Measurements from ENCODE around the gene SLC4A8.
"Not testable (repeated sequence)": the region's sequence is repeated elsewhere in the genome, so short reads cannot be mapped to it uniquely, and the experiment has no call there.

The SLC4A8 gene

DNA sequence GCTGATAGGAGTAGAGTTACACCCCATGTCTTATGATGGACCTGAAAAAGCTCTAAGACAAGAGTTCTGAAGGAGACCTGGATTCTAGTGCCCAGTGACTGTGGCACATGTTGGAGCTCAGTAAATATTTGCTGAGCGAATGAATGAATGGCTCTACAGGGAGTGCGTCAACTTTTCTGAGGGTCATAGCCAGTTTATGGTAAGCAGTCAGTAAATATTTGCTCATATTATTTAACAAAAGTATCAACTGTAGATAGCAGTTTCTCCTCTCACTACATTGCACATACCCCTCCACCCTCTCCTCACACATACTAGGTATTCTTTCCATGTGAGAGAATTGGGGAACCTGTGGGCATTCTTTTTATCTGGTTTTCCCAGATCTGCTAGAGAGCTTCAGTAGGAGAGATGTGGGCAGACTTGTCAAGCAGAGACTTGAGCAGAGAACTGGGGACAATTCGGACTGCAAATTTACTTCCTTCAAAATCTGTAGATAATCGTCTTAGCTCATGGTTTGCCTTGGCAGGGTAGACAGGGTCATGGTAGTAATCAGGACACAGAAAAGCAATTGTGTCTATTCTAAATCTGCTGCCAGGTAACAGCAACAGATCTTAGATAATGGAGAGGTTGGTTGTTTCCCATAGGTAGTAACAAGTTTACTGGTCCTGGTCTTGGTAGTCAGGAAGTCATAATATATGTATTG, 5.7 kb downstream of the SLC4A8 start:
- DNase-seq: no peak

- no peak for DNase-seq
Measured at GRCh38 chr12:51432921-51433320, 8.3 kb downstream of the SLC4A8 start.

- DNase-seq: no peak
Measured at GRCh38 chr12:51434305-51434704, 9.7 kb downstream of the SLC4A8 start.

- no peak for DNase-seq
Measured at GRCh38 chr12:51437431-51437830, 12.8 kb downstream of the SLC4A8 start.

- DNase-seq: no peak
Measured at GRCh38 chr12:51439330-51439729, 14.7 kb downstream of the SLC4A8 start.

DNA sequence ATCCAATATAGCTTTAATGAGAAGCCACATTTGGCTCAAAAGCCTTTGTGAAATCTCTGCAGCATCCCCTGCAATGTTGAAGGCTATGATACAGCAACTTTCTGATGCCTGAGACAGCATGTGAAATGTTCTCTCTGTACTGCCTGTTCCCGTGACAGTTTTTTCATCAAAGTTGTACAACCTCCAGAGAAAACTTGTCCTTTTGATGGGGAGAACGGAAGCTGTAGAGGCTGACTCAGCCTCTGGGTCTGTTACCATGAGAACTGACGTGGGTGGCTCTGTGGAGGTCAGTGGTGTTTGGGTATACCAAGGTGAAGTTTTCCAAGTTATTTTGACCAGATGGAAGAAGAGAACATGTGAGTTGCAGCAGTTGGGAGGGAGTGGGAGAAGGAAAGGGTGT, 17.0 kb downstream of the SLC4A8 start:
- no peak for DNase-seq

DNA sequence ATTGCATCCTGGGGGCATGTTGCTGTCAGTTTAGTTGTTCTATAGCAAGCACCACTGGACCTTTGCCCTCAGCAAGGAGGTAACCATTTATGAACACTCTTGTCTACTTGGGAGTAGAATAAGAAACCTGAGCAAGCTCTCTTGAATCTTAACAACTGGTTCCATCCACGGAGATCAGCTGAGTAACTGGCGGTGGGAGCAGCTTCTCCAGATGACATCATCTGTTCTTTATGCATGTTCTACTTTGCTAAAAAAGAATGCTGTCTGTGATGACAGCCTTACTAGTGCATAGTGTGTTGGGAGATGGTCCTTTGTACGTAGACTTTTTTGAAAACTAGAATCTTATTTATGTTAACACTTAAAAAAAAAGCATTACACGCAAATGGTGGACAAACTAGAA, 17.7 kb downstream of the SLC4A8 start:
- DNase-seq: no peak

- DNase-seq: no peak
Measured at GRCh38 chr12:51443573-51443972, 18.9 kb downstream of the SLC4A8 start.

DNA sequence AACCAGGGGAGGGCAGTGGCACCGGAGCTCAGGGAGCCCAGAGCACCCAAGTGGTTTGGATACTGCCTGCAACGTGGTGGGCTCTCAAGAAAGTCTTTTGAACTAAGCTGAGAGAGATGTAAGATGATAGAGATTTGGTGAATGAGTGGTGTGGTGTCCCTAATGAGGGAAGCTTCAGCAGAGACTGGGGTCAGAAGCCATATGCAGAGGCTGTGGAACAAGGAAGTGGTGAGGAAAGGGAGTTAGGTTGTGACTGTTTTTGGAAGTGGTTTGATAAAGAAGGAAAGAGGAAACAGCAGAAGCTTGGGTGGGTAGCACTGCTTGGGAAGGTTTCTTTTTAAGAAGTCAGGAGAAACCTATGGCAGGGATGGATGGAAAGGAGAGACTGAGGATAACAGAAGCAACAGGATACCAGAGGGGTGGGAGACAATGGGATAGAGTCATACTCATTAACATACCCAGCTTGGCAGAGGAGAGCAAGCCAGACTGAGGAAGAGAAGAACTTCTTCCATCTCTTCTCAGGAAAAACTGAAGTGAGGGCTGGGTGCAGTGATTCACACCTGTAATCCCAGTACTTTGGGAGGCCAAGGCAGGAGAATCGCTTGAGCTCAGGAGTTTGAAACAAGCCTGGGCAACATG, 24.1 kb downstream of the SLC4A8 start:
- DNase-seq: no peak

- no peak for DNase-seq
Measured at GRCh38 chr12:51449580-51450246, 25.1 kb downstream of the SLC4A8 start.

GRCh38 chr12:51450333-51450732, 25.7 kb downstream of the SLC4A8 start:
- DNase-seq: no peak

- no peak for DNase-seq
Measured at GRCh38 chr12:51450806-51451205, 26.2 kb downstream of the SLC4A8 start.

DNA sequence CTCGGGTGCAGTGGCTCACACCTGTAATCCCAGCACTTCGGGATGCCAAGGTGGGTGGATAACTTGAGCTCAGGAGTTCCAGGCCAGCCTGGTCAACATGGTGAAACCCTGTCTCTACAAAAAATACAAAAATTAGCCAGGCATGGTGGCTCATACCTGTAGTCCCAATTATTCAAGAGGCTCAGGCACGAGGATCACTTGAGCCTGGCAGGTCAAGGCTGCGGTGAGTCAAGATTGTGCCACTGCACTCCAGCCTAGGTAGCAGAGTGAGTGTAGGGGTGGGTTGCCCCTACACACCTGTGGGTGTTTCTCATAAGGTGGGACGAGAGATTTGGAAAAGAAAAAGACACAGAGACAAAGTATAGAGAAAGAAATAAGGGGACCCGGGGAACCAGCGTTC, 29.4 kb downstream of the SLC4A8 start:
- DNase-seq: not testable (repeated sequence)

GRCh38 chr12:51455050-51455449, 30.4 kb downstream of the SLC4A8 start:
- not testable (repeated sequence) for DNase-seq

DNA sequence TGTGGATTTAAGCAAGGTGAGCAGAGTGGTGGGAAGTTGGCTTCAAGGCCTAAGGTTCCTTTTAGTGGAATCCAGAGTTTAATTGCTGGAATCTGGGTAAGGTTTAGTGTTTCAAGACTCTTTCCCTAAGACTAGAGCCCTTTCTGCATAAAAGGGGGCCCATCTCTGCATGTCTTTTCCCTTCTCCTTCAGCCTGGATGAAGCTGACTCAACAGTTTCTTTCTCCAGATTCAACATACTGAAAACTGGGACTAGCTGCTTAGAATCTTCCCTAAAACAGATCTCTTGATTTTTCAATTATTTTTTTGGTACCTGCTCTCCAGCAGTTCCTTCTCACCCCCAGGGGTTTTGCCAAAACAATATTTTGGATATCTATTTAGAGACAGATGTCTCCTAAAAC, 34.0 kb downstream of the SLC4A8 start:
- no peak for DNase-seq

DNA sequence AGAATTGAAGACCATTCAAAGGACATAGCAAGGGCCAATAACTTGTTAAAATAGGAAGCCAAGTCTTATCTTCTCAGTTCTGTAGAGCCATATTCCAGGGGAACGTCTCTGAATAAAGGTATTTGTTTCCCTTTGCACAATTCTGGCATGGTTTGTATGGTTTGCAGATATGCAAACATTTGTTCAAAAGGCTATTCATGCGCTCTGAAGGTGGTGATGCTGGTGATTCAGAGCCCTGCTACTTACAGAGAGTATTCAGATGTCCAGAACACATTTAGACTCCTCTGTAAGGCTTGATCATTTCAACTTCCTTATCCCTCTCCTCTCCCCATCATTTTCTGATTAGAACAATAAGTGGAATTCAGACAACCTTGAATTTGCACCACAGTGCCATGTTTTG, 35.9 kb downstream of the SLC4A8 start:
- DNase-seq: no peak

GRCh38 chr12:51465491-51465890, 40.9 kb downstream of the SLC4A8 start:
- no peak for DNase-seq

- DNase-seq: no peak
Measured at GRCh38 chr12:51470116-51470515, 45.5 kb downstream of the SLC4A8 start.

GRCh38 chr12:51471111-51471864, 46.7 kb downstream of the SLC4A8 start:
- DNase-seq: no peak

DNA sequence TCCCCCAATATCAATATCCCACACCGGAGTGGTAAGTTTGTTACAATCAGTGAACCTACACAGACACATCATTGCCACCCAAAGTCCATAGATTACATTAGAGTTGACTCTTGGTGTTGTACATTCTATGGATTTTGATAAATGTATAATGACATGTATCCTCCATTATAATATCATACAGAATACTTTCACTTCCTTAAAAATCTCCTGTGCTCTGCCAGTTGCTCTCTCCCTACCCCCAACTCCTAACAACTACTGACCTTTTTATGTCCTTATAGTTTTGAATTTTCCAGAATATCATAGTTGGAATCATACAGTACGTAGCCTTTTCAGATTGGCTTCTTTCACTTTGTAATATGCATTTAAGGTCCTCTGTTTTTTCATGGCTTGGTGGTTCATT, 48.4 kb downstream of the SLC4A8 start:
- no peak for DNase-seq

DNA sequence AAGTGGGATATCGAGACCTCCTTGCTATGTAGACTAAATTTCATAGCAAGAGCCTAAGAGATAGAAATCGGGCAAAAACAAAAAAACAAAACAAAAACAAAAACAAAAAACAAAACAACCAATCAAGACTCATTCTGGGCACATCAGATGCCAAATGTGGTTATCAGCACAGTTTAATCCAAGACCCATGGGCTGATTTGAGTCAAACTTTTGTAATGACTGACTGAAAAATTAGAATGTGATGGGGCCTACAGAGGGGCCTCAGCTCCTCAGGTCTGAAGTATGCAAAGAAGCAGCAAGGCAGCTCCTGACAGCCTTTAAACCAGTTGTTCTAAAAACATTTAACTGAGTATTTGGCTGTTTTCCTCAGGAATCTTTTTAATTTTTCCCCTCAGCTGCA, 49.3 kb downstream of the SLC4A8 start:
- DNase-seq: no peak

- no peak for DNase-seq
Measured at GRCh38 chr12:51475543-51475942, 50.9 kb downstream of the SLC4A8 start.

- no peak for DNase-seq
Measured at GRCh38 chr12:51480978-51481377, 56.3 kb downstream of the SLC4A8 start.

Data from activated CD8-positive, alpha-beta memory T cell treated with anti-CD3 and anti-CD28 coated beads for 24 hours (primary cell).